A549 (cell line): ENCODE results near the gene HOOK2.

ENCODE experiments used
- CHD2 ChIP-seq: fragments of 150-350 bp; IDR thresholded peaks from 2 replicates; pipeline ENCODE4 v1.6.1; 2014; ENCODE audit warnings: low read length; ENCODE audit not compliant: partially characterized antibody
- CTCF ChIP-seq: fragments of >200 bp; sonication (Bioruptor Twin); formaldehyde crosslinking; IDR thresholded peaks from 3 replicates; pipeline ENCODE4 v1.5.1; 2016
- EP300 ChIP-seq, 2 experiments: fragments of >200 bp; sonication (Bioruptor Twin); formaldehyde crosslinking; IDR thresholded peaks; 2 replicates in 1 of 2; 3 replicates in 1 of 2; pipeline ENCODE4 v1.6.1; 2016 to 2017
- MAX ChIP-seq: IDR thresholded peaks from 2 replicates; pipeline ENCODE4 v1.6.1; 2012
- PBX3 ChIP-seq: IDR thresholded peaks from 2 replicates; pipeline ENCODE4 v1.6.1; 2012
- POLR2A ChIP-seq: IDR thresholded peaks from 2 replicates; pipeline ENCODE4 v1.6.1; 2012; ENCODE audit warnings: mild to moderate bottlenecking, low read length
- RAD21 ChIP-seq, 2 experiments: fragments of >200 bp in 1 of 2; sonication (Bioruptor Twin) in 1 of 2; formaldehyde crosslinking in 1 of 2; IDR thresholded peaks in 1 of 2; conservative IDR thresholded peaks in 1 of 2; 2 replicates in 1 of 2; 3 replicates in 1 of 2; pipeline ENCODE4 v1.6.1; 2012 to 2018; ENCODE audit warnings: inconsistent platforms in 1 of 2
- RCOR1 ChIP-seq: fragments of 150-350 bp; IDR thresholded peaks from 2 replicates; pipeline ENCODE4 v1.6.1; 2014; ENCODE audit warnings: antibody characterized with exemption, low read length, low read depth
- RNF2 ChIP-seq: fragments of 200-600 bp; sonication (generic); IDR thresholded peaks from 2 replicates; pipeline ENCODE4 v1.6.1; 2016; ENCODE audit warnings: low read depth, mild to moderate bottlenecking, antibody characterized with exemption, moderate library complexity, borderline replicate concordance

GRCh38 chr19:12804051-12804450, 28.7 kb upstream of the HOOK2 start:
- TF ChIP-seq CTCF = no peak
- no peak for TF ChIP-seq EP300 (IDR thresholded peaks at IDR 0.05)
- TF ChIP-seq RAD21 (conservative IDR thresholded peaks at IDR 0.05 in 1 of 2, IDR thresholded peaks at IDR 0.05 in 1 of 2) = no peak
- no peak for TF ChIP-seq RNF2
- TF ChIP-seq RCOR1 = no peak
- no peak for TF ChIP-seq PBX3
- no peak for TF ChIP-seq MAX
- TF ChIP-seq CHD2 = no peak
- TF ChIP-seq POLR2A = no peak
